Hematopoietic multipotent progenitor cell treated with erythropoietin and hydrocortisone succinate and interleukin-3 and kit ligand, for 15 days (in vitro differentiated cells): Measurements from ENCODE around the gene SLC38A3.
"Not testable (repeated sequence)": the region's sequence is repeated elsewhere in the genome, so short reads cannot be mapped to it uniquely, and the experiment has no call there.

Experiments used
- DNase-seq: peaks from one replicate; pipeline ENCODE4 v3.0.0-alpha.2; 2015; ENCODE audit warnings: low spot score

SLC38A3 gene

GRCh38 chr3:50254577-50255250 is 49.6 kb downstream of the SLC38A3 start:
- no peak for DNase-seq

- no peak for DNase-seq
These were observed 50.2 kb downstream of the SLC38A3 start for GRCh38 chr3:50255251-50255615.

GRCh38 chr3:50256978-50257890 is 52.2 kb downstream of the SLC38A3 start:
- peak; percentile 42 for DNase-seq

GRCh38 chr3:50258029-50258680 is 53.1 kb downstream of the SLC38A3 start:
- no peak for DNase-seq

GRCh38 chr3:50258979-50259378 is 53.9 kb downstream of the SLC38A3 start:
- DNase-seq: no peak

- no peak for DNase-seq
These were observed 54.5 kb downstream of the SLC38A3 start for GRCh38 chr3:50259432-50260026.

GRCh38 chr3:50260027-50260941 is 55.2 kb downstream of the SLC38A3 start:
- DNase-seq: peak; percentile 83

GRCh38 chr3:50260942-50261441 is 55.9 kb downstream of the SLC38A3 start:
- no peak for DNase-seq

- DNase-seq: no peak
These were observed 56.4 kb downstream of the SLC38A3 start for GRCh38 chr3:50261505-50261904.

- not testable (repeated sequence) for DNase-seq
These were observed 57.1 kb downstream of the SLC38A3 start for GRCh38 chr3:50262200-50262599.

- no peak for DNase-seq
These were observed 57.7 kb downstream of the SLC38A3 start for GRCh38 chr3:50262778-50263177.

GRCh38 chr3:50263478-50264382 is 58.7 kb downstream of the SLC38A3 start:
- no peak for DNase-seq

- DNase-seq: no peak
These were observed 59.4 kb downstream of the SLC38A3 start for GRCh38 chr3:50264383-50264963.

- DNase-seq: no peak
These were observed 60.0 kb downstream of the SLC38A3 start for GRCh38 chr3:50264964-50265485.

- DNase-seq: no peak
These were observed 60.5 kb downstream of the SLC38A3 start for GRCh38 chr3:50265571-50265970.

GRCh38 chr3:50266017-50266416 is 60.9 kb downstream of the SLC38A3 start:
- no peak for DNase-seq

GRCh38 chr3:50266836-50267235 is 61.8 kb downstream of the SLC38A3 start:
- no peak for DNase-seq

- no peak for DNase-seq
These were observed 62.3 kb downstream of the SLC38A3 start for GRCh38 chr3:50267280-50267913.

GRCh38 chr3:50268276-50268675 is 63.2 kb downstream of the SLC38A3 start:
- DNase-seq: no peak
